ENCODE results near the gene MED8.

DNA sequence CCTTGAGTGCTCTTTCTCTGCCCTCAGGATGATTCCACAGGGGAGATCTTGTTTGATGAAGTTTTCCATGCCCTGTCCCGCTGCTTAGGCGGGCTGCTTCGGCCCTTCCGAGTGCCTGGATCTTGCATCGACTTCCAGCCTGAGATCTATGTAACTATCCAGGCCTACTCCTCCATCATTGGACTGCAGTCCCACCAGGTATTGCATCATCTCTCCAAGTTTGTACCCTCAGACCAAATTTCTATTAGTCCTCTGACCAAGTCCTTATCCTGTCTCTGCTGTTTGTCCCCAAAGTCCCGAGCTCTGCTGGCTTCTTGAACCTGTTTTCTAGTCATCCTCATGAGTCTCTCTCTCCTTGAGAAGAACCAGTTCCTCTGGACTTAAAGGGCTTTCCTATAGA, 14.8 kb upstream of the MED8 start:
- no peak for TF ChIP-seq EZH2 (optimal IDR thresholded peaks at IDR 0.05; ENCODE audit: low read depth, low read length)
- TF ChIP-seq CTCF (IDR thresholded peaks at IDR 0.05; ENCODE audit: low read length), result no peak
- no peak for TF ChIP-seq EZH2phosphoT487 (IDR thresholded peaks at IDR 0.05; ENCODE audit: low read length)
